Measurements from ENCODE around the gene TEX2. TPM values are rescaled to one million over a fixed set of nuclear protein-coding genes. Genes with fewer than 3 reads are reported as not detected.

TEX2 gene
- total RNA-seq, 8 experiments from 2014 or later: 13.9 to 50.9 (median 23.9) TPM

- peak overlapping the region; percentile 69 to 100 (median 91) for H3K4me3 ChIP-seq
- in situ Hi-C loops (cut with MboI; ENCODE audit: low pct_unique_long_range_greater_than_20kb in 2 of 9, low sequenced_read_pairs in 9 of 9, unreplicated experiment in 9 of 9): loop anchor here in 2 of 9 experiments (25.0 kb wide), 1 partner anchor 100 kb away; no protein-coding TSS in a partner anchor
- 0 to 17% (median 4%) methylated on average over 1 to 17 of the region's 59 CpGs; no CpG with 5 or more reads in 1 of the 10 experiments for WGBS, 10 experiments
- H3K4me1 ChIP-seq (replicated peaks in 1 of 2): peaks cover 7 to 25% of the 10 kb centered on the region in 2 donors
- peak; percentile 37 to 62 (median 54) for ATAC-seq (replicated peaks in 6 of 8)
- H3K27ac ChIP-seq: peak overlapping the region in 1 of 2 donors; percentile 68
Observed at GRCh38 chr17:64262198-64262999, 661 bp downstream of the TEX2 start.

DNA sequence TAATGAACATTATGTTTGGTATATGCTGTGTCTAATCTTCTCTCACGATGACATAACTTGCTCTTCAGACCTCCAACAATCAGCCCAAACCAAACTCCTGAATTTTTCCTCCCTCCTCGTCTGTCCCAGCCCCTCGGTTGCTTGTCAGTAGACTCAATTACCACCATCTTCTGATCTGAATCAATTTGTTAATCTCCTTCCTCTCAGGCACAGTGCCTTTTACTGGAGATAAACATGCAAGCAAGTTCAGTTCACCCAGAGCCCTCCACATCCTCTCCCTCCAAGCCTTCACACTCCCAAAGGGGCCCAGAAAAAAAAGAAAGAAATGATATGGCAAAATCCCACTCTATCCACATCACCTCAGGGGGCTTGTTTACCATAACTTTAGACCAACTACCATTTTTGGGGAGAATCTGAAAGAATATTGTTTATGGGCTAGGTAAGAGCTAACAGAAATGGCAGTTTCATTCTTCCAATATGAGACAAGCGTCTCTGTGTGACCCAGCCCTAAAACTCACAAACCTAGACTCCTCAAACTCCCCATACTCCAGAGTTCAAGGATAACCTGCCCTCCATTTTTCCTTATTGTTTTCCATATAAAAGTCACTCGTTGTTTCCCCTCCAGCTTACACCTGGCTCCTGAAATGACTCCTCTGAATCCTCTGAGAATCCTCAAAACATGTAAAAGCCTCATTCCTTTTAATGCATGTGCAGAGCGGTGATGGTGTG is 1.5 kb downstream of the TEX2 start:
- Histone ChIP-seq H3K4me1 (replicated peaks in 1 of 2) (peaks cover 7 to 28% of the 10 kb centered on the region in 2 donors), H3K4me3 (peak overlapping the region; percentile 69 to 100 (median 91)), H3K27ac (no peak overlapping the region)
- in situ Hi-C loops (cut with MboI; ENCODE audit: low pct_unique_long_range_greater_than_20kb in 2 of 9, low sequenced_read_pairs in 9 of 9, unreplicated experiment in 9 of 9): loop anchor here in 2 of 9 experiments (25.0 kb wide), 1 partner anchor 99 kb away; no protein-coding TSS in a partner anchor
- 17 to 88% (median 56%) methylated on average over 1 to 6 of the region's 6 CpGs for WGBS, 10 experiments
- no peak for ATAC-seq (replicated peaks in 6 of 8)

DNA sequence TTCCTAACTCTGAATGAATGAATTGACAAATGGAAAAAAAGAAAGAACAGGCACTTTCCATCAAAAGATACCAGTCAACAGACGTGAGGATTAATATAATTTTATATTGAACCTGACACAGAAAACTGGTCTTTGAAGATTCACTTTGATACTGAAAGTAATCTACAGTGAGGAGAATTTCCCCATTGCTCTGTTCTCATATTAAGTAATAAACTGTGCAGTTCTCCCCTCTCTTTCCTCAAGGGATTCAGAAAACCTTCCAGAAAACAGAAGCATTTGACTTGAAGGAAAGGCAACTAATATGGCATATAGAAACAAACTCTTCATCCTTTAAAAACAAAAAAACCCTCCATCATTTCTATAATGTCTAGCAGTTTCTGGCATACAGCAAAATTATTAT is 2.2 kb downstream of the TEX2 start:
- H3K4me3 ChIP-seq: no peak overlapping the region
- no peak for ATAC-seq (replicated peaks in 6 of 8)
- H3K4me1 ChIP-seq (replicated peaks in 1 of 2): peaks cover 7 to 28% of the 10 kb centered on the region in 2 donors
- H3K27ac ChIP-seq: no peak overlapping the region
- WGBS, 10 experiments: 71 to 100% (median 83%) methylated on average over 1 of the region's 1 CpG; no CpG with 5 or more reads in 3 of the 10 experiments
- in situ Hi-C loops (cut with MboI; ENCODE audit: low pct_unique_long_range_greater_than_20kb in 2 of 9, low sequenced_read_pairs in 9 of 9, unreplicated experiment in 9 of 9): loop anchor here in 2 of 9 experiments (25.0 kb wide), 1 partner anchor 99 kb away; no protein-coding TSS in a partner anchor

DNA sequence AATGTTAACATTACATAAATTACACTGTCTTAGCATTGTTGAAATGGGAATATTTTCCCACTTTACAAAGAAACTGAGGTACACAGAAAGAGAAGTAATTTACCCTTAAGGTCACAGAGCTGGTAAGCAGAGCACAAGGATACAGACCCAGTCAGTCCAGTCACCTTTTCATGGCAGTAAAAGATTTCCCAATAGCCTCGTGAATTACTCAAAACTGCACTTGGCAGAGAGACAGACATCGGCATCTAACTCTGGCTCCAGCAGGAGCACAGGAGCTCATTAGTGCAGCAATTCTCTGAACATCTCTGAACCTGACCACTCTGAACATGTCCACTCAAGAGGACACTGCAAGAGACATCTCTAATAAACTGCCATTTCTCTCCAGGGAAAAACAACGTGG is 3.1 kb downstream of the TEX2 start:
- WGBS, 10 experiments: 40 to 100% (median 68%) methylated on average over 1 to 3 of the region's 3 CpGs; no CpG with 5 or more reads in 5 of the 10 experiments
- Histone ChIP-seq H3K4me1 (replicated peaks in 1 of 2) (peaks cover 7 to 23% of the 10 kb centered on the region in 2 donors), H3K27ac (no peak overlapping the region), H3K4me3 (no peak overlapping the region)
- ATAC-seq (replicated peaks in 6 of 8): no peak
- in situ Hi-C loops (cut with MboI; ENCODE audit: low pct_unique_long_range_greater_than_20kb in 2 of 9, low sequenced_read_pairs in 9 of 9, unreplicated experiment in 9 of 9): loop anchor here in 2 of 9 experiments (25.0 kb wide), 1 partner anchor 98 kb away; no protein-coding TSS in a partner anchor

GRCh38 chr17:64259426-64259825 is 3.6 kb downstream of the TEX2 start:
- no peak for ATAC-seq (replicated peaks in 6 of 8)
- in situ Hi-C loops (cut with MboI; ENCODE audit: low pct_unique_long_range_greater_than_20kb in 2 of 9, low sequenced_read_pairs in 9 of 9, unreplicated experiment in 9 of 9): loop anchor here in 2 of 9 experiments (25.0 kb wide), 1 partner anchor 97 kb away; no protein-coding TSS in a partner anchor

GRCh38 chr17:64256913-64257807 is 5.9 kb downstream of the TEX2 start:
- WGBS, 10 experiments: 16 to 84% (median 73%) methylated on average over 3 to 9 of the region's 9 CpGs
- Histone ChIP-seq H3K4me1 (replicated peaks in 1 of 2) (peaks cover 7 to 16% of the 10 kb centered on the region in 2 donors), H3K27ac (no peak overlapping the region), H3K4me3 (no peak overlapping the region)
- in situ Hi-C loops (cut with MboI; ENCODE audit: low pct_unique_long_range_greater_than_20kb in 2 of 9, low sequenced_read_pairs in 9 of 9, unreplicated experiment in 9 of 9): loop anchor here in 2 of 9 experiments (25.0 kb wide), 1 partner anchor 95 kb away; no protein-coding TSS in a partner anchor
- peak in 1 of 8 experiments; percentile 75 for ATAC-seq (replicated peaks in 6 of 8)

More at GRCh38 chr17:64259426-64259825, 3.6 kb downstream of the TEX2 start:
- Histone ChIP-seq H3K4me1 (replicated peaks in 1 of 2) (peaks cover 7 to 18% of the 10 kb centered on the region in 2 donors), H3K27ac (no peak overlapping the region), H3K4me3 (no peak overlapping the region)
- 44 to 100% (median 67%) methylated on average over 1 to 3 of the region's 3 CpGs; no CpG with 5 or more reads in 4 of the 10 experiments for WGBS, 10 experiments

DNA sequence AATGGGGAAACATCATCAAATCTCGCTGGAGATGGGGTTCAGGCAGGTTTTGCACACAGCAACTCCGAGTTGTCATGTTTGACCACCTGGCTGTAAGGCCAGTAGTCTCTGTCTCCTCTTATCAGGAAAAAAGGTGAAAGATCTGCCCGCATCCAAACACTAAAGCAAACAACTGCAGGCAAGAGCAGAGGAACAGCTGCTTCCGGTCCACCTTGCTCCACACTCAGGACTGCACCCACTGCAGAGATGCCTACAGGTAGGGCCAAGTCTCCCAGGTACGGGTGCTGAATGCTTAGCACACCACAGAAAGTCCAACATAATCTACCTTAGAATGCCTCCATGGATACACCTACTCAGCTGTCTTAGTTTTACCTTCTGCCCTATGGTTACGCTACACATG is 7.3 kb downstream of the TEX2 start:
- WGBS, 10 experiments: 72 to 100% (median 87%) methylated on average over 1 to 4 of the region's 6 CpGs; no CpG with 5 or more reads in 2 of the 10 experiments

GRCh38 chr17:64254755-64255154 is 8.3 kb downstream of the TEX2 start:
- WGBS, 10 experiments: 83 to 100% (median 100%) methylated on average over 1 to 2 of the region's 2 CpGs; no CpG with 5 or more reads in 4 of the 10 experiments
- ATAC-seq (replicated peaks in 6 of 8): no peak
- H3K27ac ChIP-seq: no peak overlapping the region
- no peak overlapping the region for H3K4me3 ChIP-seq
- peaks cover 0 to 11% of the 10 kb centered on the region in 2 donors for H3K4me1 ChIP-seq (replicated peaks in 1 of 2)
- in situ Hi-C loops (cut with MboI; ENCODE audit: low pct_unique_long_range_greater_than_20kb in 2 of 9, low sequenced_read_pairs in 9 of 9, unreplicated experiment in 9 of 9): loop anchor here in 2 of 9 experiments (25.0 kb wide), 1 partner anchor 92 kb away; no protein-coding TSS in a partner anchor

More for the DNA sequence above, 7.3 kb downstream of the TEX2 start:
- in situ Hi-C loops (cut with MboI; ENCODE audit: low pct_unique_long_range_greater_than_20kb in 2 of 9, low sequenced_read_pairs in 9 of 9, unreplicated experiment in 9 of 9): loop anchor here in 2 of 9 experiments (25.0 kb wide), 1 partner anchor 93 kb away; no protein-coding TSS in a partner anchor
- Histone ChIP-seq H3K4me1 (replicated peaks in 1 of 2) (peaks cover 0 to 8% of the 10 kb centered on the region in 2 donors), H3K27ac (no peak overlapping the region), H3K4me3 (no peak overlapping the region)
- ATAC-seq (replicated peaks in 6 of 8): no peak

- in situ Hi-C loops (cut with MboI; ENCODE audit: low pct_unique_long_range_greater_than_20kb in 2 of 9, low sequenced_read_pairs in 9 of 9, unreplicated experiment in 9 of 9): loop anchor here in 2 of 9 experiments (25.0 kb wide), 1 partner anchor 91 kb away; no protein-coding TSS in a partner anchor
- 67 to 100% (median 81%) methylated on average over 1 to 5 of the region's 5 CpGs; no CpG with 5 or more reads in 2 of the 10 experiments for whole genome bisulfite sequencing, 10 experiments
- H3K27ac ChIP-seq: no peak overlapping the region
Observed at GRCh38 chr17:64253470-64253869, 9.6 kb downstream of the TEX2 start.

DNA sequence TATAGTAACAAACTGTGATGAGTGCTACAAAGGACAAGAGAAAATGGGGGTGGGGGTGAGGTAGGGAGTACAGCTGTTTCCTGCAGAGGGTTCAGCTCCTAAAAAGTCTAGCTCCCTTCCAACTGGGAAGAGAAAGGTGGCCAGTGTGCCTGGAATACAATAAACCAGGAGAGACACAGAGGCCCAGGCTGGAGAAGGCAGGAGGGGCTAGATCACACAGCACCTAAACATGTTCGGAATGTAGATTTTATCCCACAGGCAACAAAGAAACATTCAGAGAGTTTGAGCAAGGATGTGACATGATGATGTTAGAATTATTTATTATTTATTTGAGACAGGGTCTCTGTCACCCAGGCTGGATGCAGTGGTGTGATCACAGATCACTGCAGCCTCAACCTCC is 10.2 kb downstream of the TEX2 start:
- ATAC-seq (replicated peaks in 6 of 8): no peak
- no peak overlapping the region for H3K27ac ChIP-seq
- in situ Hi-C loops (cut with MboI; ENCODE audit: low pct_unique_long_range_greater_than_20kb in 2 of 9, low sequenced_read_pairs in 9 of 9, unreplicated experiment in 9 of 9): loop anchor here in 2 of 9 experiments (25.0 kb wide), 1 partner anchor 91 kb away; no protein-coding TSS in a partner anchor
- H3K4me1 ChIP-seq (replicated peaks in 1 of 2): peaks cover 0 to 11% of the 10 kb centered on the region in 2 donors
- 80 to 100% (median 100%) methylated on average over 1 of the region's 1 CpG; no CpG with 5 or more reads in 5 of the 10 experiments for WGBS, 10 experiments
- no peak overlapping the region for H3K4me3 ChIP-seq

More at GRCh38 chr17:64253470-64253869, 9.6 kb downstream of the TEX2 start:
- ATAC-seq (replicated peaks in 6 of 8): no peak
- H3K4me3 ChIP-seq: no peak overlapping the region
- peaks cover 0 to 11% of the 10 kb centered on the region in 2 donors for H3K4me1 ChIP-seq (replicated peaks in 1 of 2)

DNA sequence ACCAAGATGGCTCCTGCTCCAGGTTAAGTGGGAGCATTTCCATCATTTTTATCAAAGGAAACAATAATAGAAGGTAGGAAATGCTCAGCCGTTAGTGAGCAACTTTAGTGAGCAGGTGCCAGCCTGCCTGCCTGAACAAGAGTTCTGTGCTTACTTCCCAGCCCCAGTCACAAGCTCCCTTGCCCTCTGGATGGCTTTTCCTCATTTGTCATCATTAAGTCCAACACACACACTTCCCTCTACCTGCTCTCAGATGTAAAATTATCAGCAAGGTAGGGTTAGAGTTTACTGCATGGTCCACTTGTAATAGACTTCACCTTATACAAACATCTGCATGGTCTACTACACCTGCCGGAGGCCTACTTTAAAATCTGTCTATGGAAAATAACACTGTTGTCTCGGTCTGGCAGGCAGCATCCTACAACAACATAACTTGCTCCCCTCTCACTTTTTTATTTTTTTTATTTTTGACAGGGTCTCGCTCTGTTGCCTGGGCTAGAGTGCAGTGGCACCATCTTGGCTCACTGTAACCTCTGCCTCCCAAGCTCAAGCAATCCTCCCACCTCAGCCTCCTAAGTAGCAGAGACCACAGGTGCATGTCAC is 12.7 kb downstream of the TEX2 start:
- in situ Hi-C loops (cut with MboI; ENCODE audit: low pct_unique_long_range_greater_than_20kb in 2 of 9, low sequenced_read_pairs in 9 of 9, unreplicated experiment in 9 of 9): loop anchor here in 2 of 9 experiments (25.0 kb wide), 1 partner anchor 88 kb away; no protein-coding TSS in a partner anchor
- no peak overlapping the region for H3K4me3 ChIP-seq
- H3K4me1 ChIP-seq (replicated peaks in 1 of 2): peaks cover 0 to 7% of the 10 kb centered on the region in 2 donors
- no peak overlapping the region for H3K27ac ChIP-seq
- 92 to 100% (median 100%) methylated on average over 1 to 4 of the region's 4 CpGs; no CpG with 5 or more reads in 1 of the 10 experiments for WGBS, 10 experiments
- ATAC-seq (replicated peaks in 6 of 8): no peak
